ENCODE measurements around the gene GCNT4.

The GCNT4 gene

GRCh38 chr5:75009556-75010345 is 42.6 kb downstream of the GCNT4 start:
- no peaks in the 10 kb centered on the region for H3F3A ChIP-seq (ENCODE audit: insufficient read depth, low read length)
- H3K79me2 ChIP-seq (ENCODE audit: insufficient read depth, low read length), result no peaks in the 10 kb centered on the region
- H3K9me3 ChIP-seq (ENCODE audit: low read length), result peaks cover 2% of the 10 kb centered on the region; the same call in 1 of the 2 replicates
- H3K4me1 ChIP-seq (ENCODE audit: insufficient read depth, low read length, severe bottlenecking), result no peaks in the 10 kb centered on the region
- H3K9me2 ChIP-seq (ENCODE audit: low read depth, low read length), result no peaks in the 10 kb centered on the region
- H3K9ac ChIP-seq (ENCODE audit: low read length), result no peak overlapping the region
- H3K27me3 ChIP-seq (ENCODE audit: insufficient read depth, low read length), result no peaks in the 10 kb centered on the region
- no peak overlapping the region for H2AFZ ChIP-seq (ENCODE audit: low read length)
- H3K27ac ChIP-seq (ENCODE audit: low read depth, low read length, poor library complexity, severe bottlenecking), result no peak overlapping the region
- TF ChIP-seq CTCF (IDR thresholded peaks at IDR 0.05; ENCODE audit: low read length) (no peak), EZH2 (IDR thresholded peaks at IDR 0.05; ENCODE audit: borderline replicate concordance, low read length) (no peak)
- H4K20me1 ChIP-seq (ENCODE audit: insufficient read depth, low read length), result no peaks in the 10 kb centered on the region
- H3K36me3 ChIP-seq (ENCODE audit: insufficient read depth, low read length), result no peaks in the 10 kb centered on the region
- no peak overlapping the region for H3K4me2 ChIP-seq (ENCODE audit: low read length)
- H3K4me3 ChIP-seq (ENCODE audit: low read depth, low read length, poor library complexity, severe bottlenecking), result no peak overlapping the region

- Histone ChIP-seq H2AFZ (ENCODE audit: low read length) (no peak overlapping the region), H3K79me2 (ENCODE audit: insufficient read depth, low read length) (no peaks in the 10 kb centered on the region), H3K4me3 (ENCODE audit: low read depth, low read length, poor library complexity, severe bottlenecking) (no peak overlapping the region), H3K36me3 (ENCODE audit: insufficient read depth, low read length) (no peaks in the 10 kb centered on the region), H3K9me3 (ENCODE audit: low read length) (peaks cover 6% of the 10 kb centered on the region; the same call in 1 of the 2 replicates), H3K4me2 (ENCODE audit: low read length) (no peak overlapping the region), H4K20me1 (ENCODE audit: insufficient read depth, low read length) (no peaks in the 10 kb centered on the region), H3K27ac (ENCODE audit: low read depth, low read length, poor library complexity, severe bottlenecking) (no peak overlapping the region), H3K27me3 (ENCODE audit: insufficient read depth, low read length) (no peaks in the 10 kb centered on the region), H3K9ac (ENCODE audit: low read length) (no peak overlapping the region), H3K9me2 (ENCODE audit: low read depth, low read length) (no peaks in the 10 kb centered on the region), H3K4me1 (ENCODE audit: insufficient read depth, low read length, severe bottlenecking) (no peaks in the 10 kb centered on the region), H3F3A (ENCODE audit: insufficient read depth, low read length) (no peaks in the 10 kb centered on the region)
- TF ChIP-seq CTCF (IDR thresholded peaks at IDR 0.05; ENCODE audit: low read length), result no peak
- no peak for TF ChIP-seq EZH2 (IDR thresholded peaks at IDR 0.05; ENCODE audit: borderline replicate concordance, low read length)
Measured at GRCh38 chr5:75006865-75007822, 45.2 kb downstream of the GCNT4 start.

GRCh38 chr5:75005561-75005960 is 46.8 kb downstream of the GCNT4 start:
- H3F3A ChIP-seq (ENCODE audit: insufficient read depth, low read length), result no peaks in the 10 kb centered on the region
- no peaks in the 10 kb centered on the region for H3K27me3 ChIP-seq (ENCODE audit: insufficient read depth, low read length)
- H3K27ac ChIP-seq (ENCODE audit: low read depth, low read length, poor library complexity, severe bottlenecking), result no peak overlapping the region
- no peaks in the 10 kb centered on the region for H3K9me2 ChIP-seq (ENCODE audit: low read depth, low read length)
- H2AFZ ChIP-seq (ENCODE audit: low read length), result no peak overlapping the region
- peaks cover 6% of the 10 kb centered on the region; the same call in 1 of the 2 replicates for H3K9me3 ChIP-seq (ENCODE audit: low read length)
- no peaks in the 10 kb centered on the region for H3K4me1 ChIP-seq (ENCODE audit: insufficient read depth, low read length, severe bottlenecking)
- H3K9ac ChIP-seq (ENCODE audit: low read length), result no peak overlapping the region
- no peaks in the 10 kb centered on the region for H4K20me1 ChIP-seq (ENCODE audit: insufficient read depth, low read length)
- H3K36me3 ChIP-seq (ENCODE audit: insufficient read depth, low read length), result no peaks in the 10 kb centered on the region
- H3K79me2 ChIP-seq (ENCODE audit: insufficient read depth, low read length), result no peaks in the 10 kb centered on the region
- H3K4me2 ChIP-seq (ENCODE audit: low read length), result no peak overlapping the region
- H3K4me3 ChIP-seq (ENCODE audit: low read depth, low read length, poor library complexity, severe bottlenecking), result no peak overlapping the region
- no peak for TF ChIP-seq EZH2 (IDR thresholded peaks at IDR 0.05; ENCODE audit: borderline replicate concordance, low read length)
- TF ChIP-seq CTCF (IDR thresholded peaks at IDR 0.05; ENCODE audit: low read length), result no peak

All from OCI-LY1 (cell line).